GM18868 (cell line): Measurements from ENCODE around the gene FMN1.

Experiments
- ATAC-seq: cut with Tn5 transposase; IDR thresholded peaks from one replicate; pipeline ENCODE4 v1.9.1; 2021; ENCODE audit warnings: mild to moderate bottlenecking, moderate library complexity; ENCODE audit not compliant: unreplicated experiment

FMN1 gene

DNA sequence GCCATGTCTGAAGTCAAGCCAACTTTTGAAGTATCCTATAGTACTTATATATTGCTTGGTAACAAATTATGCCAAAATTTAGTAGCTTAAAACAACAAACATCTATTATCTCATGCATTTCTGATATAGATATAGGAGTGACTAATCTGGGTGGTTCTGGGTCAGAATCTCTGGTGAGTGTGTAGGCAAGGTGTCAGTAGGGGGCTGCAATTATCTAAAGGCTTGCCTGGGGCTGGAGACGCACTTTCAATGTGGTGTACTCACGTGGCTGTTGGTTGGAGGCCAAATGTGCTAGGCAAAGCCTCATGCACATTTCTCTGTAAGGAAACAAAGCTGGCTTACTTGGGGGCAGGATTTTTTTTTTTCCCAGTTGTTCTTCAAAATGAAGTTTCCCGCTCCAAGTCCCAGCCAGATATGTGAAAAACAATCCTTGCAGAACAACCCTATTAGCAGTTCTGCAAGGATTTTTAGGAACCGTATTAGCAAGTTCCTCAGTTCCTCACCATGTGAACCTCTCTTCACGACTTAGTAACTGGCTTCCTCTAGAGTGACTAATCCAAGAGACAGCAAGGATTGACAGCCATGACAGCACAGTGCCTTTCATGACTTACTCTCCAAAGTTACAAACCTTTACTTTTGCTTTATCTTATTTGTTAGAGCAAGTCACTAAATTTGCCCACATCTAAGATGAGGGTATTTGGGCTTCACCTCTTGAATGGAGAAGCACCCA is 450.9 kb downstream of the FMN1 start:
- ATAC-seq: no peak

DNA sequence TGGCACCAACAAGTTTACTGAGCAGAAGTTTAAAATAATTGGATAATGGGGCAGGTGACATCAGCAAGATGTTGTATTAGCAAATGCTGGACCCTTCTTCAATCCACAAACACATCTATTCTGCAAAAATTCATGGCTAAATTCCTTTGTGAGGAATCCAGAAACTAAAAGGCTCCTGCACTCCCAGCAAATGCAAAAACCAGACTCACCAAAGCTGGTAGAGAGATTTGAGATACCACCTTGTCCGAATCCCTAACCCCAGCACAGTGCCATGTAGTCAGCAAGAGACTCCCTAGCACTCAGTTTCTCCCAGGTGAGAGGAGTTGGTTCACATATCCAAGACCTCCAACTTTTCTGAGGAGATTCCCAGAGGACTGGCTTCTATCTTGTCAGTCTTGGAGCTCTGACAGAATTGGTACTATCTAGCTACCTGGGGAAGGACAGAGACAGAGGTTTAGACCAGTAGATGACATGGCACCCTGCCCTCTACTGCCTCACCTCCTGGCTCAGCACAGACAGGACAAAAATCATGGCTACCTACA is 454.9 kb downstream of the FMN1 start:
- no peak for ATAC-seq

GRCh38 chr15:32738666-32739065 is 455.8 kb downstream of the FMN1 start:
- no peak for ATAC-seq

GRCh38 chr15:32737304-32737703 is 457.2 kb downstream of the FMN1 start:
- no peak for ATAC-seq

DNA sequence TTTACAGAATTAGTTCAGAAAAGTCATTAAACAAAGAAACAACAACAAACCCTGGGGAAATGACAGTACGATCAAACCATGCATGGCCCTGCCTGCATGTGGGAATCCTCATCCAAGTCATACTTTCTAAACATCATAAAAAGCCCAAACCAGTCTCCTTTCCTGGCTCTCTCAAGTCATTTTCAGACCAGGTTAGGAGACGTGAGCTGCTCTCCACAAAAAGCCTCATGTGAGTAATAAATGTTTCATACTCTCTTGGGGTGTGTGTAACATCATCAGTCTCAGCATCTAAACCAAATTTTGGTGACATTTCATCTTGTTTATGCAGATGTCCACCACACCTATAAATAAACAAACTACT is 457.8 kb downstream of the FMN1 start:
- no peak for ATAC-seq

- no peak for ATAC-seq
These were observed 458.4 kb downstream of the FMN1 start for GRCh38 chr15:32735989-32736700.

DNA sequence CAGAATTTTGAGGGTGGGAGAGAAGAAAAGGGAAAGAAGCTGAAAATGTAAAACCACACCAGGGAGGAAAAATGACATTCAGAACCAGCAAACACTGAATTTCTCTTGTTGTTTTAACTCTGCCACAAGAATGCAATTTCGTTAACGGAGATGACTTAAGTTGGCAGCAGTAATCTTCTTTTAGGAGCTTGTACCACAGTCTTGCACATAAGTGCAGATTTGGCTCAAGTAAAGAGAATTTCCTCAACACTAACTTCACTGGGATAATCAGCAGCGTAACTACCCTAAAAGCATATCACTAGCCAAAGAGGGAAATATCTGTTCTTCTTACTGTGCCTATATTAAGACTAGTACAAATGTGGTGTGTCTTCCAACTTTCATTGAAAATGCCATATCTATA is 461.2 kb downstream of the FMN1 start:
- ATAC-seq: no peak

DNA sequence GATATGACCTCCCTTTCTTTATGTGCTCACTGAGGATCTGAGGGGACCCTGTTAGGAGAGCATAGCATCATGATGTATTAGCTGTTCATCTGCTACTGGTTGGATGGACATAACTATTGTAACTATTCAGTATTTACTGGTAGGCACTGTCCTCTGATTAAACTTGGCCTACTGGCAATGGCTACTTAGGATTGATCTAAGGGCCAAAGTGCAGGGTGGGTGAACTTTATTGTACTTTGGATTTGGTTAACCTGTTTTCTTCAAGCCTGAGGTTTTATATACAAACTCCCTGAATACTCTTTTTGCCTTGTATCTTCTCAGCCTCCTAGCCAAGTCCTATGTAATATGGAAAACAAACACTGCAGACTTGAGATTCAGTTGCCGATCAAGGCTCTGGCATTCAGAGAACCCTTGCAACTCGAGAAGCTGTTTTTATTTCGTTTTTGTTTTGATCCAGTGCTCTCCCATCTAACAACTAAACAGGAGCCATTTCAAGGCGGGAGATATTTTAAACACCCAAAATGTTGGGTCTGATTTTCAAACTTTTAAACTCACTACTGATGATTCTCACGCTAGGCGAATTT is 461.8 kb downstream of the FMN1 start:
- ATAC-seq: no peak

DNA sequence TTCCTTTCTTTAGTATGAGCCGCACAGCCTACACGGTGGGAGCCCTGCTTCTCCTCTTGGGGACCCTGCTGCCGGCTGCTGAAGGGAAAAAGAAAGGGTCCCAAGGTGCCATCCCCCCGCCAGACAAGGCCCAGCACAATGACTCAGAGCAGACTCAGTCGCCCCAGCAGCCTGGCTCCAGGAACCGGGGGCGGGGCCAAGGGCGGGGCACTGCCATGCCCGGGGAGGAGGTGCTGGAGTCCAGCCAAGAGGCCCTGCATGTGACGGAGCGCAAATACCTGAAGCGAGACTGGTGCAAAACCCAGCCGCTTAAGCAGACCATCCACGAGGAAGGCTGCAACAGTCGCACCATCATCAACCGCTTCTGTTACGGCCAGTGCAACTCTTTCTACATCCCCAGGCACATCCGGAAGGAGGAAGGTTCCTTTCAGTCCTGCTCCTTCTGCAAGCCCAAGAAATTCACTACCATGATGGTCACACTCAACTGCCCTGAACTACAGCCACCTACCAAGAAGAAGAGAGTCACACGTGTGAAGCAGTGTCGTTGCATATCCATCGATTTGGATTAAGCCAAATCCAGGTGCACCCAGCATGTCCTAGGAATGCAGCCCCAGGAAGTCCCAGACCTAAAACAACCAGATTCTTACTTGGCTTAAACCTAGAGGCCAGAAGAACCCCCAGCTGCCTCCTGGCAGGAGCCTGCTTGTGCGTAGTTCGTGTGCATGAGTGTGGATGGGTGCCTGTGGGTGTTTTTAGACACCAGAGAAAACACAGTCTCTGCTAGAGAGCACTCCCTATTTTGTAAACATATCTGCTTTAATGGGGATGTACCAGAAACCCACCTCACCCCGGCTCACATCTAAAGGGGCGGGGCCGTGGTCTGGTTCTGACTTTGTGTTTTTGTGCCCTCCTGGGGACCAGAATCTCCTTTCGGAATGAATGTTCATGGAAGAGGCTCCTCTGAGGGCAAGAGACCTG is 463.5 kb downstream of the FMN1 start:
- no peak for ATAC-seq

DNA sequence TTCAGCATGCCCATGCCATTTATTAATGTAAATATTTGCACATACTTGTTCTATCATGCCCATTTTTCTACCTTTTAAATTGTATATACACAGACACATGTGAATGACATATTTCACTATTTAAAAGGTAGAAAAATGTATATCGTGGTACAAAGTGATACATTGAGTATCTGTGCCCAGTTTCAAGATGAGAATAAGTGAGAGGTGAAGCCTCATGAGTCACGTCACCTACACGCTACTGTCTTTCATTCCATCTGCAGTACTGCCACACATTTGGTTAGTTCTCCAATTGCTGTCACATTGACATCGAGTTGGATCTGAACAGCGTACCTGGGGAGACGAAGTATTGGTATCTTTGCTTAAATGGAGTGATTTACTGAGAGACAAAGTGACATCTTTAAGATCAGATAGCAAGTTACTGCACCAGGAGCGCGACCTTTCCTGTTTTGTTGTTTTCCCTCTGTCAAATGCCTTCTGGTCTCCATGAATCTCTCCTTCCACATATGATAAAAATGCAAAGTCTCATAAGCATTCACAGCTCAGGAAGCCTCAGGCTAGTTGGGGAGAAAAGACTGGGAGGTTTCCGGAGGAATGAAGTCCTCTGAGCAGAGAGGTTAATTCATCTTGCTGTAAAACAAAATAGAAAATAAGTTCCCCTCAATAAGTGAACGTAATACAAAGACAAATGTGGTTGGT is 464.7 kb downstream of the FMN1 start:
- no peak for ATAC-seq

DNA sequence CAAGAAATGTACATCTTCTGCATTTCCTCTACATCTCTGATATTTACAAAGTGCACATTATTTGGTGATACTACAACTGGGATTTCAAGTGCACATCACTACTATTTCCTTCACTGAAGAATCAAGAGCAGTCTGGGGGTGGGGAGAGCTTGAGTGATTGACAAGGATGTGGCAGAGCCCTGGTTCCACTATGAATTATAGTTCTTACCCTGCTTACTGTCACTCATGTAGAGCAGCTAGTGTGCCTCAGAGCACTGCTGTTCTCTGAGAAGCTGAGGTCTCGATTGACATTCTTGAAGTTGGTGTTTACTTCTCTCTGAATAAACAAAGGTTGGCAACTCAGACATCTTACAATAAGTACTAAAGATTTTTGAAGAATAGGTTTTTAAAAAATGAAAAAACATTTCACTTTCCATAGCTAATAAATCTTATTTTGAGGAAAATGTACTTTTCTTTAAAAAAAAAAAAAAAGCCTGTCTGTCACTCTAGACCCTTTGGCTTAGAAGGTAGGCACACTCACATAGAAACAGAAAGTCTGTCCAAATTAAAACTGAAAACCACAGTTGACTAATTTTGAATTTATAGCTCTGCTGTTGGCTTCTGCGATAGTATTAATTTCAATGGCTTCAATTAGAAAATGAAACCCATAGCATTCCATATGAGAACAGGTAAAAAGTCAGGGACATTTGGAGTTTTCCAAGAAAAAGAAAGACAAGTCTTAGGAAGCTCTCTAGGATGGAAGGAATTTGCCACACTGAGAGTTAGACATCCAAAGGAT is 471.2 kb downstream of the FMN1 start:
- ATAC-seq: peak; percentile 94

- no peak for ATAC-seq
These were observed 472.4 kb downstream of the FMN1 start for GRCh38 chr15:32722136-32722535.

DNA sequence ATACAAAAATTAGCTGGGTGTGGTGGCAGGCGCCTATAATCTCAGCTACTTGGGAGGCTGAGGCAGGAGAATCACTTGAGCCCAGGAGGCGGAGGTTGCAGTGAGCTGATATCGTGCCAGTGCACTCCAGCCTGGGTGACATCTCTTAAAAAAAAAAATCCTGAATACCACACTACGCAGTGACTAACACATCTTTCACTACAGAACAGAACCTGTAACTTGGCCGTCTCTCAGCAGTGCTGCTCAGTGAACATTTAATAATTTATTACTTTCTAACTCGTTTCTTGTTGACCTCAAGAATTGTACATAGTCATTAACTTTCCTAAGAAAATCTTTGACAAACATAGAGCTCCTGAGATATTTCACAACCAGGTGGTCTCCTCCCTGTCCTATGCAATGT is 472.9 kb downstream of the FMN1 start:
- no peak for ATAC-seq

DNA sequence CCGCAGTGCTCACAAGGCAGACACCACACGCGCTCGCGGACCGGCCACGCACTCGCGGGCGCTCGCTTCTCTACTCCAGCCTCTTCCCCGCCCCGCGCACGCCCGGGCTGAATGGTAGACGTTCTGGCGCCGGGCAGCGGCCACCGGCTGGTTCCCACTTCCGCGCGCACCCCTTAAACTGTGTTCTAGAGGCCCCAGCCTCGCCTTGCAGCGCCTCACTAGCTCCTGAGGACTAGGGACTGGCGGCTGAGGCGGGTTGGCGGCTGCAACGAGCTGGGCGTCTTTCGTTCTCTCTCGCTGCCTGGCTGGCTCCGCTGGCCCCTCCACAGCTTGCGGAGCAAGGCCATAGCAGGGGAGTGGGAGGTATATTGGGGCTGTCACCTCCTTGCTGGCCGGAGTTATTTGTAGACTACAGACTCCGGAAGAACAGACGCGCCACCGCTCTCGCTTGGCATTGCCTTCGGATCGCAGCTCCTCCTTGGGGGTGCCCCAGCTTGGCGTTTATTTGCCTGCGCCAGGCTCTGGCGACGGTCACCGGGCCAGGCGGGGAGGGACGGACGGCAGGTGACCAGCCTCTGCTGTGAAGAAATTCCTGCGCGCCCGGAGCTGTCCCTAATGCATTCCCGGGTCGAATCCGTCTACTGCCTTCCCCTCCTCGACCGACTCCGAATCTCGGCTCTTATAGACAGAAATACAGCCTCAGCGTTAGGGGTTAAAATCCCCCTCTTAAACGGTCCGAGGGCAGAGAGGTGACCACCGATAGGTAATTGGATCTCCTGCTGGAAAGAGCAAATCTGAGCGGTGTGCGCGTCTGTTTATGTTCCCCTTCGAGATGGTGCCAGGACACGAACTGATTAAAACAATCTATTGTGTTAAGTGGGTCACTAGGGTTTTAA is 475.4 kb downstream of the FMN1 start:
- ATAC-seq: no peak

GRCh38 chr15:32718227-32718820 is 476.2 kb downstream of the FMN1 start:
- ATAC-seq: no peak

- no peak for ATAC-seq
These were observed 476.9 kb downstream of the FMN1 start, which contains the start of gene GREM1 for GRCh38 chr15:32717426-32718226. TSS of gene GREM1 (plus strand) at chr15:32718004. CDS start at chr15:32730691, 12,687 bp downstream.

GRCh38 chr15:32716915-32717425 is 477.5 kb downstream of the FMN1 start:
- ATAC-seq: no peak
